ENCODE measurements around the gene CCL24.
"Not testable (repeated sequence)": the region's sequence is repeated elsewhere in the genome, so short reads cannot be mapped to it uniquely, and the experiment has no call there.

Gene CCL24

DNA sequence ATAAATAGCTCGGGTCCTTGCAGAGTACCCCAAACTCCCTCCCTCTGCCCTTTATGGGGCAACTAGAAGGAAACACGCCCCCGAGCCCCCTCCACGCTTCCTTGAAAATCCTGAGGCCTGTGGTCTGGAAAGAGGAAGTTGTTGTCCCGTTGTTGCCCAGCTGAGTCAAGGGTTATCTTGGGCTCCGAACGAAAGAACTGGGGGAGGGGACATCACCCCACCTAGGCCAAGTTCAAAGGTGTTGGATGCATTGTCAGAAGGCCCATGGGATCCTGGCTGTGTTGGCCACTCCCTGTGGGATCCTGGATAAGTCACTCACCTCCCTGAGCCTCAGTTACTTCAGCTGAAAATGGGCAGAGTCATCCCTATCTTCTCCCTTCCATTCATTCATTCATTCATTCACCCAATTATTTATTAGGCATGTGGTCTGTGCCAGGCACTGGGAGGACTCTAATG is at the start of gene CCL24:
Gene CCL24 (minus strand): TSS at position 26 of the 456 bp plus-strand sequence. CDS start 91 bp downstream, outside the sequence.
- no peak for DNase-seq

DNA sequence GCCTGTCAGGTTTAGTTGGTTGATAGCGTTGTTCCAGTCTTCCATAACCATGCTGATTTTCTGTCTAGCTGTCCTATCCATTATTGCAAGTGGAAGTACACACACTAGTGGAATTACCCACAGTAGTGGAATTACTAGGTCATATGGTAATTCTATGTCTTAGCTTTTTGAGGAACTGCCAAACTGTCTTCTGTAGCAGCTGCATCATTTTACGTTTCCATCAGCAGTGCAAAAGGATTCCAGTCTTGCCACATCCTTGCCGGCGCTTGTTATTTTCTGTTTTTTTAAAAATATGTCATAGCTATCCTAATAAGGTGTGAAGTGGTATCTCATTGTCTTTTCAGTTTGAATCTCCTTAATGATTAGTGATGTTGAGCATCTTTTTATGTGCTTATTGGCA is 48.0 kb upstream of the CCL24 start:
- no peak for DNase-seq

DNA sequence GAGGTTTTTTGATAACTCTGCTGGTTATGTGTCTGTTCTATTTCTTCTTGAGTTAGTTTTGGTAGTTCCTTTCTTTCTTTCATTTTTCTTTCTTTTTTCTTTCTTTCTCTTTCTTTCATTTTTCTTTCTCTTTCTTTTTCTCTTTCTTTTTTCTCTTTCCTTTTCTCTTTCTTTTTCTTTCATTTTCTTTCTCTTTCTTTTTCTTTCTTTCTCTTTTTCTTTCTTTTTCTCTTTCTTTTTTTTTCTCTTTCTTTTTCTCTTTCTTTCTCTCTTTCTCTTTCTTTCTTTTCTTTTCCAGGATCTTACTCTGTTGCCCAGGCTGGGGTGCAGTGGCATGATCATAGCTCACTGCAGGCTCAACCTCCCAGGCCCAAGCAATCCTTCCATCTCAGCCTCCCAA is 44.8 kb upstream of the CCL24 start:
- no peak for DNase-seq

DNA sequence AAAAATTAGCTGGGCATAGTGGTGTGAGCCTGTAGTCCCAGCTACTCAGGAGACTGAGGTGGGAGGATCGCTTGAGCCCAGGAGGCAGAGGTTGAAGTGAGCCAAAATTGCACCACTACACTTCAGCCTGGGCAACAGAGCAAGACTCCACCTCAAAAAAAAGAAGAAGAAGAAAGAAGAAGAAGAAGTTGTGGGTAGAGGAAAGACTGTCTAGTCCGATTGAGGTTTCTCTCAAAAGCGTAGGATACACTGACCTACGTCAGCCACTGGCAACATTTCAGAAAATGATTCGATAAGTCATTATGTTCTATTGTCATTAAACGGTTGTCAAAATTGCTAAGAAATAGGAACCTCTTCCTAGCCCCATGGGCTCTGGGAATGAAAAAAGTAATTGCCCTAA is 42.9 kb upstream of the CCL24 start:
- no peak for DNase-seq

DNA sequence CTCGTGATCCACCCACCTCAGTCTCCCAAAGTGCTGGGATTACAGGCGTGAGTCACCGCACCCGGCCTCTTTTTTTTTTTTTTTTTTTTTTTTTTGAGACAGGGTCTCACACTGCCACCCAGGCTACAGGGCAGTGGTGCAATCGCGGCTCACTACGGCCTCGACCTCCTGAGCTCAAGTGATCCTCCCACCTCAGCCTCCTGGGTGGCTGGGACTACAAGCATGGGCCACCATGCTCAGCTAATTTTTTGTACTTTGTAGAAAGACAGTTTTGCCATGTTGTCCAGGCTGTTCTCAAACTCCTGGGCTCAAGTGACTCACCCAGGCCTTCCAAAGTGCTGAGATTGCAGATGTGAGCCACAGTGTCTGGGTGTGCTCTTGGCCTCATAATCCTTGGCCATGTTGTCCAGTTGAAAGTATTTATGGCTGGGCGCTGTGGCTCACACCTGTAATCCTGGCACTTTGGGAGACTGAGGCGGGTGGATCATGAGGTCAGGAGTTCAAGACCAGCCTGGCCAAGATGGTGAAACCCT is 41.3 kb upstream of the CCL24 start:
- not testable (repeated sequence) for DNase-seq

GRCh38 chr7:75854233-75854632 is 40.6 kb upstream of the CCL24 start:
- DNase-seq, result no peak

- DNase-seq, result no peak
Measured at GRCh38 chr7:75850235-75850634, 36.6 kb upstream of the CCL24 start.

DNA sequence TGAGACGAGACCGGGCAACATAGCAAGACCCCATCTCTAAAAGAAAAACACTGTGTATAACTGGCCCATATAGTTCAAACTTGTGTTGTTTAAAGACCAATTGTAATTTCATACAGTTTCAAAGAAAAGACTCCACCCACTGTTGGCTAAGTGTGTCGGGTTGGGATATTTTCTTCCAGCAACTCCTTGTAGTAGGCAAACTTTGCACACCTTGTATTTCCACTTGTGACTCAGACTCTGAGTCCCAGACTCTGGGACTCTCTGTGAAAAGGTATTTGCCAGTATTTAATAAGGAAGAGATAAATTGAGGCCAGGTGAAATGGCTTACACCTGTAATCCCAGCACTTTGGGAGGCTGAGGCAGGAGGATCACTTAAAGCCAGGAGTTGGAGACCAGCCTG is 36.0 kb upstream of the CCL24 start:
- no peak for DNase-seq

DNA sequence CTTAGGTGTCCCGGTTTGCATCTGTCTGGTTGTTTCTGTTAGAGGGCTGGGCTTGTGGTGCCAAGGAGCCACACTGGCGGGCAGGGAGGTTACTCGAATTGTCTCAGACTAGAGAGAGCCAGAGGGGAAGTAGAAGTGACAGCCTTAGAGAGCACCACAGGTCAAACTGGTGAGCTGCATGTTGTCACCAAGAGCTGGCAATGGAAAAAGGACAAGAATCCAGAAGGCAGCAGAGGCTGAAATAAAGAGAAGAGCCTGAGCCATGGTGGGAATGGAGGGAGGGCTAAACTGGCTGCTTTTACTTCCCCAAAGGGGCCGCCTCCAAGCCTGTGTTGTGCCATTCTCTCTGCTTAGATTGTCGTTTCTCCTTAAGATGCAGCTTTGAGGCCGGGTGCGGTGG is 34.1 kb upstream of the CCL24 start:
- DNase-seq, result no peak

DNA sequence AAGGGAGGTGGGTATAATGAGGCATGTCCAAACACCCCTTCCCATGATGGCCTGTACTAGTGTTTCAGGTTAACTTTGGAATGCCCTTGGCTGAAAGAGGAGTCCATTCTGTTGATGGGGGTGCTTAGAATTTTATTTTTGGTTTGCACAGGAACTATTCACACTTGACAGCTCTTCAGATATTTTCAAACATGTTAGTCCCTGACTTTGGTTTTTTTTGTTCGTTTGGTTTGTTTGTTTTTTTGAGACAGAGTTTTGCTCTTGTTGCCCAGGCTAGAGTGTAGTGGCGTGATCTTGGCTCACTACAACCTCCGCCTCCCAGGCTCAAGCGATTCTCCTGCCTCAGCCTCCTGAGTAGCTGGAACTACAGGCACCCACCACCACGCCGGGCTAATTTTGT is 31.5 kb upstream of the CCL24 start:
- not testable (repeated sequence) for DNase-seq

- no peak for DNase-seq
Measured at GRCh38 chr7:75844158-75844557, 30.6 kb upstream of the CCL24 start.

DNA sequence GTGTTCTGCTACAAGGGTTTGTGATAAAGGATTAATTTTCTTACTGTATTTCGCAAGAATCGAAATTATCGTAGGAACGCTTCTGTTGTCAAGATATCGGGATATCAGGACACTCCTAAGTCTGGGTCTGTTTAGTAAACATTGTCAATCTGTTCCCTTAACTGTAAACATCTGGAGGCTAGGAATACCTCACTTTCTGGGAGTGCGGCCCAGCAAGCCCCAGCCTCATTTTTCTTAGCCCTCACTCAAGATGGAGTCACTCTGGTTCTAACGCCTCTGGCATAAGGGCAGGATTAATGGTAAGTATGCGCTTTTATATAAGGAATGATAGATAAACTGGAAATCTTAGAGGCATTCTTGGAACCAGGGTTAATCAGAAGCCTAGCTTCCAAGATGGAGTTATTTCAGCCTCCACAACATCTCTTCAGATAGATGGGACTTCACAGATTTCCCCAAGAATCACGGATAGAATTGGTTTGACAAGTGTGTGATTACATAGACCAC is 30.1 kb upstream of the CCL24 start:
- DNase-seq, result no peak

DNA sequence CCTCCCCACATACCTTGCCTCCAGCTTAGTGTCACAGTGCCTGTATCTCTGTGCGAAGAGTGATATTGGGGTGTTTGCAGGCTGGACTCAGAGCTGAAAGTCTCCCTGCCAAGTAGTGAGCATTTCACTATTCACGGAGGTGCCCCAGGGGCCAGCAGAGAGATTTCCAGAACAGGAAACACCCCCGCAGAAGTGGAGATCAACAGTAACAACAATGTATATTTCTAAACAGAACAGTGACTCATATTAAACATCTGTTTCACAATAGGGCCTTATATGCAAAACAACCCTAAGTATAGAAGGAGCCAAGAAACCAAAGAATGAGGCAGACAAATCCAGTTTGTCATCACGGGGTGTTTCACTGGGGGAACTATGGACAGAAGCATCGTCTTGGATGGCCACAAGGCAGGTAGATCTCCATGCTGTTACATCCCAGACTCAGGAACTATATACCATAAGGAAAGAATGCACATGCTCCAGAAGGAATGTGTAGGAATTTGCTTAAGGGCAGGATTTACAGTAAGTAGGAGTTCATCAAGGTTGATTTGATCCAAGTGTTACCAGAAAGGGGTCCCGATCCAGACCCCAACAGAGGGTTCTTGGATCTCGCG is 29.3 kb upstream of the CCL24 start:
- DNase-seq, result no peak

GRCh38 chr7:75840029-75840428 is 26.4 kb upstream of the CCL24 start:
- DNase-seq, result no peak

- DNase-seq, result not testable (repeated sequence)
Measured at GRCh38 chr7:75838281-75838930, 24.8 kb upstream of the CCL24 start.

GRCh38 chr7:75836798-75837197 is 23.2 kb upstream of the CCL24 start:
- DNase-seq, result no peak

GRCh38 chr7:75835688-75836285 is 22.2 kb upstream of the CCL24 start:
- no peak for DNase-seq

DNA sequence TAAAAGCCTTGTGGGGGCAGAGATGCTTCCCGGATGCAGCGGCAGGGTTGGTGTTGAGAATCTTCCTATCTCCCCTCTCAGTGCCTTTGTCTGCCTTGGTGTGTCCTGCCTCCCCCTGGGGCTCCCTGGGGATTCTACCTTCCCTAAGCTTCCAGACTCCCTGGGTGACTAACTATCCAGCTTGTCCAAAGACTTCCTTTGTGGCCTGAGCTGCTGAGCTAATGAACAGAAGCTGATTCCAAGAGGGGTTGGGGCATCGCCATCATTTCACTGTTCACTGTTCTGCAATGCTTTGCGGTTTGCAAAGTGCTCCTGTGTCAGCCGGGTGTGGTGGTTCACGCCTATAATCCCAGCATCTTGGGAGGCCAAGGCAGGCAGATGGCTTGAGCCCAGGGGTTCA is 20.1 kb upstream of the CCL24 start:
- DNase-seq, result not testable (repeated sequence)

DNA sequence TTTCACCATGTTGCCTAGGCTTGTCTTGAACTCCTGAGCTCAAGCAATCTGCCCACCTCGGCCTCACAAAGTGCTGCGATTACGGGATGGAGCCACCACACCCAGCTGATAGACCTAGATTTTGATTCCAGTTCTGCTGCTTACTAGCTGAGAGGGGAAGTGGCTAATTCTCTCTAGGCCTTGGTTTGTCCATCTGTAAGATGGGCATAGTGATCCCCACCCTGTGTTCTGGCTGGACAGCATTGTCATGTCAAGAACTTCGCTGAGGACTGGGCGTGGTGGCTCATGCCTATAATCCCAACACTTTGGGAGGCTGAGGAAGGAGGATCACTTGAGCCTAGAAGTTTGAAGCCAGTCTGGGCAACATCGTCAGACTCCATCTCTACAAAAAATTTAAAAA is 17.4 kb upstream of the CCL24 start:
- DNase-seq, result no peak

- DNase-seq, result not testable (repeated sequence)
Measured at GRCh38 chr7:75829656-75830055, 16.1 kb upstream of the CCL24 start.

DNA sequence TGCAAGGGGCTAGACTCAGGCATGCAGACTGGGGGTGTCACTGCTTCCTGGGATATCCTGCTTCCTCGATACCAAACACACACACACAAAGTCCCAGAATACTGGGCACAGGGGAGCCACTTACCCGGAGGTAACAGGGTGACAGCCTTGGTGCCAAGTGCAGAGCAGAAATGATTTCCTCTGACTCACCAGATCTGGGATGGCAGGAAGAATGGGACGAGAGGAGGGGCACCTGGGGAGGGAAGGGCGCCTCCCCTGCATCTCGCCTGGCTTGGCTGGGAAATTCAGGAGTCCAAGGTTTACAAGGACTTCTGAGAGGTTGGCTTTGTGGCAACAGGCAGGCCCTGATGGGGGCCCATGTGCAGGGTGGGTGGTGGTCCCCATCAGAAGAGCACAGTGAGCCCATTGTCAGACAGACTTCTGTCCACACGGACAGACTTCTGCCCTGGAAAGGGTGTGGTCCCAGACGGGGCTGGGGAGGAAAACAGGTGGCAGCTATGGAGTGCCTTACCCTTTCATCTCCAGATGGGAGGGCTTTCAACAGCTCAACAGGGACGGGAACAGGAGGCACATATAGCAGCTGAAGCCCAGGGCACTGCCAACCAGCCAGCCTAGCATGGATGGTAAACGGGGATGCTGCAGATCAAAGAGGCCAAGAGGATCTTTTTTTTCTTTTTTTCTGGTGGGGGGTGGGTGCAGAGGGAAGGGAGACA is 9.7 kb upstream of the CCL24 start:
- no peak for DNase-seq

- no peak for DNase-seq
Measured at GRCh38 chr7:75820688-75821087, 7.1 kb upstream of the CCL24 start.

GRCh38 chr7:75819711-75820110 is 6.1 kb upstream of the CCL24 start:
- no peak for DNase-seq

Measured in NCI-H1417 treated with DMSO at 0.1 percent for 48 hours (cell line).